K562 (cell line): ENCODE measurements around the gene MDN1. TPM values are rescaled to one million over a fixed set of nuclear protein-coding genes. Genes with fewer than 3 reads are reported as not detected.

Source experiments
- ARID1B ChIP-seq: fragments of 450-650 bp; IDR thresholded peaks from 2 replicates; pipeline ENCODE4 v1.6.1; 2016; ENCODE audit warnings: antibody characterized with exemption, mild to moderate bottlenecking, inconsistent platforms
- CBX1 ChIP-seq: sonication (generic); IDR thresholded peaks from 2 replicates; pipeline ENCODE4 v1.6.1; 2016; ENCODE audit warnings: antibody characterized with exemption, low read depth, mild to moderate bottlenecking
- FOSL1 ChIP-seq: fragments of 200-800 bp; sonication (Bioruptor generic); conservative IDR thresholded peaks from 2 replicates; pipeline ENCODE4 v1.6.1; 2016; ENCODE audit warnings: missing genetic modification characterization, missing compliant biosample characterization
- FUS ChIP-seq: fragments of 200-400 bp; formaldehyde crosslinking; optimal IDR thresholded peaks from 2 replicates; pipeline ENCODE3; 2017; ENCODE audit warnings: low read depth, low read length
- GATAD2B ChIP-seq: fragments of 450-650 bp; IDR thresholded peaks from 2 replicates; pipeline ENCODE4 v1.6.1; 2017; ENCODE audit warnings: mild to moderate bottlenecking, borderline replicate concordance
- HDAC3 ChIP-seq: fragments of 450-650 bp; IDR thresholded peaks from 2 replicates; pipeline ENCODE4 v1.6.1; 2018; ENCODE audit warnings: borderline replicate concordance, mild to moderate bottlenecking, moderate library complexity; ENCODE audit not compliant: partially characterized antibody
- HDGF ChIP-seq: fragments of 450-650 bp; IDR thresholded peaks from 2 replicates; pipeline ENCODE4 v1.6.1; 2016
- MEIS2 ChIP-seq: fragments of 450-650 bp; IDR thresholded peaks from 2 replicates; pipeline ENCODE4 v1.6.1; 2014; ENCODE audit warnings: mild to moderate bottlenecking; ENCODE audit not compliant: partially characterized antibody
- NELFE ChIP-seq: IDR thresholded peaks from 2 replicates; pipeline ENCODE4 v1.6.1; 2011; ENCODE audit warnings: mild to moderate bottlenecking; ENCODE audit not compliant: insufficient read depth, insufficient read length
- NR1H2 ChIP-seq: sonication (generic); formaldehyde crosslinking; IDR thresholded peaks from 2 replicates; pipeline ENCODE4 v1.4.0; 2020; ENCODE audit warnings: mild to moderate bottlenecking, missing genetic modification reagents
- NR4A1 ChIP-seq, 2 experiments: fragments of 250-450 bp in 1 of 2; fragments of 450-650 bp in 1 of 2; sonication (Bioruptor Pico) in 1 of 2; IDR thresholded peaks; 2 replicates each; pipeline versions ENCODE4 v1.4.0 to v1.6.1; 2016 to 2020; ENCODE audit warnings: mild to moderate bottlenecking in 2 of 2, missing compliant biosample characterization in 1 of 2, missing genetic modification characterization in 1 of 2, moderate library complexity in 1 of 2
- RHOXF2B ChIP-seq: fragments of 250-450 bp; sonication (Bioruptor Pico); conservative IDR thresholded peaks from 2 replicates; pipeline ENCODE4 v1.5.1; 2021
- TEAD4 ChIP-seq, 2 experiments: sonication (generic) in 1 of 2; formaldehyde crosslinking in 1 of 2; IDR thresholded peaks; 2 replicates each; pipeline versions ENCODE4 v1.6.1 to v1.8.0; 2012 to 2022; ENCODE audit warnings: borderline replicate concordance in 1 of 2, inconsistent platforms in 1 of 2, low read length in 1 of 2, mild to moderate bottlenecking in 1 of 2, missing genetic modification reagents in 1 of 2
- XRCC3 ChIP-seq: fragments of 450-650 bp; IDR thresholded peaks from 2 replicates; pipeline ENCODE4 v1.6.1; 2017; ENCODE audit warnings: mild to moderate bottlenecking, moderate library complexity
- ZNF239 ChIP-seq: fragments of 250-450 bp; sonication (Bioruptor Pico); IDR thresholded peaks from 2 replicates; pipeline ENCODE4 v1.4.0; 2020; ENCODE audit warnings: mild to moderate bottlenecking
- ZNF707 ChIP-seq: fragments of 250-450 bp; sonication (Bioruptor Pico); conservative IDR thresholded peaks from 2 replicates; pipeline ENCODE4 v1.8.0; 2022; ENCODE audit warnings: inconsistent platforms, mild to moderate bottlenecking, moderate library complexity
- polyA plus RNA-seq, 8 experiments: library from polyadenylated mRNA; depleted of rRNA in 4 of 8; stranded (reverse) in 5 of 8; unstranded in 3 of 8; fragments of >200 nt; fragmentation: Nextera tagmentation in 2 of 8; fragmentation: Illumina TruSeq in 1 of 8; extraction: Ambion mirVana in 2 of 8; extraction: Trizol in 1 of 8; gene quantifications; 2 replicates each; pipeline versions ENCODE4 v1.2.1 to v1.2.3, GENCODE V29; 2011 to 2014; ENCODE audit warnings: inconsistent platforms in 1 of 8, missing spikeins in 1 of 8
- total RNA-seq, 7 experiments: library from RNA; depleted of rRNA in 6 of 7; stranded (reverse); fragments of >200 nt in 6 of 7; fragmentation: Illumina TruSeq in 2 of 7; extraction: Trizol in 2 of 7; gene quantifications; 2 replicates each; pipeline versions ENCODE4 v1.2.1 to v1.2.3, GENCODE V29; 2011 to 2021; ENCODE audit warnings: low replicate concordance in 1 of 7
- TF ChIP-seq, protein P1 (sequence below), 2 experiments: IDR thresholded peaks; 2 replicates each; pipeline ENCODE4 v1.6.1; 2012; ENCODE audit warnings: improper control_type of control experiment in 2 of 2, low read depth in 2 of 2, low read length in 2 of 2, borderline replicate concordance in 1 of 2
- TF ChIP-seq, protein P2 (sequence below): fragments of 450-650 bp; formaldehyde crosslinking; IDR thresholded peaks from 2 replicates; pipeline ENCODE4 v1.4.0; 2020; ENCODE audit warnings: mild to moderate bottlenecking, moderate library complexity
- TF ChIP-seq, protein P3 (sequence below): fragments of 450-650 bp; formaldehyde crosslinking; IDR thresholded peaks from 2 replicates; pipeline ENCODE4 v1.4.0; 2020; ENCODE audit warnings: mild to moderate bottlenecking, moderate library complexity
- TF ChIP-seq, protein P4 (sequence below): sonication (generic); formaldehyde crosslinking; IDR thresholded peaks from 2 replicates; pipeline ENCODE4 v1.8.0; 2022; ENCODE audit warnings: mild to moderate bottlenecking, missing genetic modification reagents
- TF ChIP-seq, protein P5 (sequence below): sonication (generic); formaldehyde crosslinking; IDR thresholded peaks from 2 replicates; pipeline ENCODE4 v1.8.0; 2022; ENCODE audit warnings: mild to moderate bottlenecking, missing genetic modification reagents

MDN1 gene
- total and polyA plus RNA-seq, 9 of the 15 experiments (the other 6 are each of a cell fraction or from before 2014, with no cell fraction given) = 25.6 to 93.6 (median 43.0) TPM

DNA sequence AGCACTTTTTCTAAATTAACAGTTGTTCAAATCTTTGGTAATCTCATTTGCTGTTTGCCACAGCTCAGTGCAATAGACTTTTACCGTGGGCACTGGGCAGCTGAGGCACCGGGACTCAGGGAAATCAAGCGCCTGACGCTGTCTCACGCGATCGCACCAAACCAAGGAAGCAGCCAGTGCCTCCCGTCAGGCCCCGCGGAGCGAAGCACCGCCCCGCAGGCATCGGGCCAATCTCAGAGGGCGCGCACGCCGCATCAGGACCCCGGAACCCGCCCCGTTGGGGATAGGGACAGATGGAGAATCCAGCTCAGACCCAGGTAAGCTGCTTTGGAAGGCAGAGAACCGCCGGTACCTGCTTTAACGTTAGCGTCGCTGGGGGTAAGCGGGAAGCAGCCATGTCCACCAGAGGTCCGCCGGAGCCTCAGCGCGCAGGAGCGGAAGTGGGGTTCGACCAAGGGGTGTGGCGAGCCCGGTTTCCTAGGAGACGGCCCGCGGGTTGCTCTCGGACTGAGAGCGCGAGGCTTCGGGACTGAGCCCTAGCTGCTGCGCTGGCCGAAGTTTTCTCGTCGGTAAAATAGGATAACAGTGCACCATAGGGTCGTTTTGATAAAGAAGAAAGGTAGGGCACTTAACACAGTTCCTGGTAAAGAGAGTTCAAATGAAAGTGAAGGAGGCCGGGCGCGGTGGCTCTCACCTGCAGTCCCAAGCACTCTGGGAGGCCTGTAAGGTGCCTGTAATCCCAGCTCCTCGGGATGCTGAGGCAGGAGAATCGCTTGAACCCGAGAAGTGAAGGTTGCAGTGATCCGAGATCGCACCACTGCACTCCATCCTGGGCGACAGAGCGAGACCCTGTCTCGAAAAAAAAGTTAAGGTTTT, 181.0 kb downstream of the MDN1 start, which contains the start of gene LYRM2 (continued):
- no peak for TF ChIP-seq ARID1B
- no peak for TF ChIP-seq XRCC3
- no peak for TF ChIP-seq NELFE
- TF ChIP-seq HDAC3 = no peak
- TF ChIP-seq MEIS2 = no peak
- no peak for TF ChIP-seq RHOXF2B
- TF ChIP-seq ZNF707 (CRISPR knock-in tag) = no peak
- TF ChIP-seq TEAD4 (IDR thresholded peaks at IDR 0.05; ENCODE audit: low read length) = no peak
- no peak for TF ChIP-seq TEAD4 (CRISPR knock-in tag; IDR thresholded peaks at IDR 0.05; ENCODE audit: borderline replicate concordance)
- TF ChIP-seq, protein P1, sequence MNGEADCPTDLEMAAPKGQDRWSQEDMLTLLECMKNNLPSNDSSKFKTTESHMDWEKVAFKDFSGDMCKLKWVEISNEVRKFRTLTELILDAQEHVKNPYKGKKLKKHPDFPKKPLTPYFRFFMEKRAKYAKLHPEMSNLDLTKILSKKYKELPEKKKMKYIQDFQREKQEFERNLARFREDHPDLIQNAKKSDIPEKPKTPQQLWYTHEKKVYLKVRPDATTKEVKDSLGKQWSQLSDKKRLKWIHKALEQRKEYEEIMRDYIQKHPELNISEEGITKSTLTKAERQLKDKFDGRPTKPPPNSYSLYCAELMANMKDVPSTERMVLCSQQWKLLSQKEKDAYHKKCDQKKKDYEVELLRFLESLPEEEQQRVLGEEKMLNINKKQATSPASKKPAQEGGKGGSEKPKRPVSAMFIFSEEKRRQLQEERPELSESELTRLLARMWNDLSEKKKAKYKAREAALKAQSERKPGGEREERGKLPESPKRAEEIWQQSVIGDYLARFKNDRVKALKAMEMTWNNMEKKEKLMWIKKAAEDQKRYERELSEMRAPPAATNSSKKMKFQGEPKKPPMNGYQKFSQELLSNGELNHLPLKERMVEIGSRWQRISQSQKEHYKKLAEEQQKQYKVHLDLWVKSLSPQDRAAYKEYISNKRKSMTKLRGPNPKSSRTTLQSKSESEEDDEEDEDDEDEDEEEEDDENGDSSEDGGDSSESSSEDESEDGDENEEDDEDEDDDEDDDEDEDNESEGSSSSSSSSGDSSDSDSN (IDR thresholded peaks at IDR 0.05; ENCODE audit: borderline replicate concordance in 1 of 2, low read depth in 2 of 2, low read length in 2 of 2) = peak in 1 of 2 experiments; percentile 37; a peak in 1 of 4 replicates
- TF ChIP-seq, protein P2, sequence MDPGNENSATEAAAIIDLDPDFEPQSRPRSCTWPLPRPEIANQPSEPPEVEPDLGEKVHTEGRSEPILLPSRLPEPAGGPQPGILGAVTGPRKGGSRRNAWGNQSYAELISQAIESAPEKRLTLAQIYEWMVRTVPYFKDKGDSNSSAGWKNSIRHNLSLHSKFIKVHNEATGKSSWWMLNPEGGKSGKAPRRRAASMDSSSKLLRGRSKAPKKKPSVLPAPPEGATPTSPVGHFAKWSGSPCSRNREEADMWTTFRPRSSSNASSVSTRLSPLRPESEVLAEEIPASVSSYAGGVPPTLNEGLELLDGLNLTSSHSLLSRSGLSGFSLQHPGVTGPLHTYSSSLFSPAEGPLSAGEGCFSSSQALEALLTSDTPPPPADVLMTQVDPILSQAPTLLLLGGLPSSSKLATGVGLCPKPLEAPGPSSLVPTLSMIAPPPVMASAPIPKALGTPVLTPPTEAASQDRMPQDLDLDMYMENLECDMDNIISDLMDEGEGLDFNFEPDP (CRISPR knock-in tag) = no peak
- no peak for TF ChIP-seq FUS
- TF ChIP-seq, protein P3, sequence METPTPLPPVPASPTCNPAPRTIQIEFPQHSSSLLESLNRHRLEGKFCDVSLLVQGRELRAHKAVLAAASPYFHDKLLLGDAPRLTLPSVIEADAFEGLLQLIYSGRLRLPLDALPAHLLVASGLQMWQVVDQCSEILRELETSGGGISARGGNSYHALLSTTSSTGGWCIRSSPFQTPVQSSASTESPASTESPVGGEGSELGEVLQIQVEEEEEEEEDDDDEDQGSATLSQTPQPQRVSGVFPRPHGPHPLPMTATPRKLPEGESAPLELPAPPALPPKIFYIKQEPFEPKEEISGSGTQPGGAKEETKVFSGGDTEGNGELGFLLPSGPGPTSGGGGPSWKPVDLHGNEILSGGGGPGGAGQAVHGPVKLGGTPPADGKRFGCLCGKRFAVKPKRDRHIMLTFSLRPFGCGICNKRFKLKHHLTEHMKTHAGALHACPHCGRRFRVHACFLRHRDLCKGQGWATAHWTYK = peak; percentile 43; the same call in 1 of the 2 replicates
- TF ChIP-seq, protein P4, sequence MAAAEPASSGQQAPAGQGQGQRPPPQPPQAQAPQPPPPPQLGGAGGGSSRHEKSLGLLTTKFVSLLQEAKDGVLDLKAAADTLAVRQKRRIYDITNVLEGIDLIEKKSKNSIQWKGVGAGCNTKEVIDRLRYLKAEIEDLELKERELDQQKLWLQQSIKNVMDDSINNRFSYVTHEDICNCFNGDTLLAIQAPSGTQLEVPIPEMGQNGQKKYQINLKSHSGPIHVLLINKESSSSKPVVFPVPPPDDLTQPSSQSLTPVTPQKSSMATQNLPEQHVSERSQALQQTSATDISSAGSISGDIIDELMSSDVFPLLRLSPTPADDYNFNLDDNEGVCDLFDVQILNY (CRISPR knock-in tag) = no peak
- TF ChIP-seq HDGF = no peak
- TF ChIP-seq FOSL1 (tag) = no peak
- TF ChIP-seq ZNF239 = no peak
- TF ChIP-seq, protein P5, sequence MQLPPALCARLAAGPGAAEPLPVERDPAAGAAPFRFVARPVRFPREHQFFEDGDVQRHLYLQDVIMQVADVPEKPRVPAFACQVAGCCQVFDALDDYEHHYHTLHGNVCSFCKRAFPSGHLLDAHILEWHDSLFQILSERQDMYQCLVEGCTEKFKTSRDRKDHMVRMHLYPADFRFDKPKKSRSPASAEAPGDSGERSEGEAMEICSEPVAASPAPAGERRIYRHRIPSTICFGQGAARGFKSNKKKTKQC = no peak
- no peak for TF ChIP-seq CBX1
- TF ChIP-seq NR1H2 (CRISPR knock-in tag) = no peak
- TF ChIP-seq NR4A1 (CRISPR knock-in tag; IDR thresholded peaks at IDR 0.05) = no peak
- TF ChIP-seq NR4A1 (tag; IDR thresholded peaks at IDR 0.05) = no peak
- TF ChIP-seq GATAD2B = no peak
